ENCODE results near the gene PADI6.

The PADI6 gene

GRCh38 chr1:17359031-17359430 is 13.0 kb upstream of the PADI6 start:
- no peak overlapping the region for H3K4me3 ChIP-seq (ENCODE audit: low read depth, low read length)
- no peak for DNase-seq (ENCODE audit: low read depth)
- TF ChIP-seq MAX (IDR thresholded peaks at IDR 0.05; ENCODE audit: low read depth, low read length) (no peak), POLR2A (IDR thresholded peaks at IDR 0.05; ENCODE audit: extremely low read depth, insufficient read length) (no peak), CTCF (IDR thresholded peaks at IDR 0.05; ENCODE audit: low read depth, low read length) (no peak), MYC (IDR thresholded peaks at IDR 0.05; ENCODE audit: low read depth, low read length) (no peak)

- H3K4me3 ChIP-seq (ENCODE audit: low read depth, low read length): no peak overlapping the region
- no peak for TF ChIP-seq MAX (IDR thresholded peaks at IDR 0.05; ENCODE audit: low read depth, low read length)
- no peak for TF ChIP-seq MYC (IDR thresholded peaks at IDR 0.05; ENCODE audit: low read depth, low read length)
- no peak for TF ChIP-seq CTCF (IDR thresholded peaks at IDR 0.05; ENCODE audit: low read depth, low read length)
- TF ChIP-seq POLR2A (IDR thresholded peaks at IDR 0.05; ENCODE audit: extremely low read depth, insufficient read length): no peak
- DNase-seq (ENCODE audit: low read depth): no peak
These were observed 12.2 kb upstream of the PADI6 start for GRCh38 chr1:17359808-17360207.

- DNase-seq (ENCODE audit: low read depth): no peak
- no peak overlapping the region for H3K4me3 ChIP-seq (ENCODE audit: low read depth, low read length)
- TF ChIP-seq CTCF (IDR thresholded peaks at IDR 0.05; ENCODE audit: low read depth, low read length) (no peak), MYC (IDR thresholded peaks at IDR 0.05; ENCODE audit: low read depth, low read length) (no peak), MAX (IDR thresholded peaks at IDR 0.05; ENCODE audit: low read depth, low read length) (no peak), POLR2A (IDR thresholded peaks at IDR 0.05; ENCODE audit: extremely low read depth, insufficient read length) (no peak)
These were observed 11.6 kb upstream of the PADI6 start for GRCh38 chr1:17360272-17360956.

DNA sequence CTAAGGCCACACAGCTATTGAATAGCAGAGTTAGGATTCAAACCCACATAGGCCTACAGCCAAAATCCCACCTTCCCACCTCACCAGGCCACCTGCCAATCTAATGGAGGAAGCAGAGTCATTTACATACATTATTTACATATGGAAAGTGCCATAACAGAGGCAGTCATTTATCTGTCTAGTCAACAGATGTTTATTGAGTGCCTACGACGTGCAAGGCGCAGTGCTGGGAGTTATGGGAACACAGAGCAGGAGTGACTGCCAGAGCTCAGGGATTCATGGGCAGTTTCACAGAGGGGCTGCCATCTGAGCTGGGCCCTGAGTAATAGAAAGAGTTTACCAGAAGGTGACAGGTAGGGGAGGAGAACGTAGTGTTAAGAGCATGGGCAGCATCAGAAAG is 10.3 kb upstream of the PADI6 start:
- no peak overlapping the region for H3K4me3 ChIP-seq (ENCODE audit: low read depth, low read length)
- no peak for TF ChIP-seq MYC (IDR thresholded peaks at IDR 0.05; ENCODE audit: low read depth, low read length)
- TF ChIP-seq CTCF (IDR thresholded peaks at IDR 0.05; ENCODE audit: low read depth, low read length): no peak
- no peak for TF ChIP-seq POLR2A (IDR thresholded peaks at IDR 0.05; ENCODE audit: extremely low read depth, insufficient read length)
- no peak for TF ChIP-seq MAX (IDR thresholded peaks at IDR 0.05; ENCODE audit: low read depth, low read length)
- no peak for DNase-seq (ENCODE audit: low read depth)

GRCh38 chr1:17363351-17363750 is 8.6 kb upstream of the PADI6 start:
- DNase-seq (ENCODE audit: low read depth): no peak
- TF ChIP-seq POLR2A (IDR thresholded peaks at IDR 0.05; ENCODE audit: extremely low read depth, insufficient read length) (no peak), MYC (IDR thresholded peaks at IDR 0.05; ENCODE audit: low read depth, low read length) (no peak), CTCF (IDR thresholded peaks at IDR 0.05; ENCODE audit: low read depth, low read length) (no peak), MAX (IDR thresholded peaks at IDR 0.05; ENCODE audit: low read depth, low read length) (no peak)
- H3K4me3 ChIP-seq (ENCODE audit: low read depth, low read length): no peak overlapping the region

Data from NB4 (cell line).